Skeletal muscle tissue (tissue), 4 donors: Measurements from ENCODE around the gene DGLUCY. TPM values are rescaled to one million over a fixed set of nuclear protein-coding genes. Genes with fewer than 3 reads are reported as not detected.
"Not testable (repeated sequence)": the region's sequence is repeated elsewhere in the genome, so short reads cannot be mapped to it uniquely, and the experiment has no call there.

Experiments used
- H3K27ac ChIP-seq: one replicate; pipeline ENCODE4 v1.7.0; 2013; ENCODE audit warnings: mild to moderate bottlenecking, low read depth, low read length, inconsistent platforms
- H3K27me3 ChIP-seq, 3 donors: one replicate each; pipeline ENCODE4 v1.7.0; 2013; ENCODE audit warnings: low read length in 3 of 3; ENCODE audit not compliant: control insufficient read depth in 3 of 3, insufficient read depth in 3 of 3
- H3K36me3 ChIP-seq, 3 donors: one replicate each; pipeline ENCODE4 v1.7.0; 2013; ENCODE audit warnings: low read length in 3 of 3; ENCODE audit not compliant: control insufficient read depth in 3 of 3, insufficient read depth in 3 of 3
- H3K4me1 ChIP-seq, 3 donors: one replicate each; pipeline ENCODE4 v1.7.0; 2013; ENCODE audit warnings: low read length in 3 of 3, mild to moderate bottlenecking in 3 of 3; ENCODE audit not compliant: control insufficient read depth in 3 of 3, insufficient read depth in 3 of 3
- H3K4me3 ChIP-seq, 3 donors: one replicate each; pipeline ENCODE4 v1.7.0; 2013; ENCODE audit warnings: low read length in 3 of 3
- H3K9ac ChIP-seq, 3 donors: one replicate each; pipeline ENCODE4 v1.7.0; 2013; ENCODE audit warnings: low read length in 3 of 3, mild to moderate bottlenecking in 3 of 3, moderate library complexity in 2 of 3, low read depth in 1 of 3
- H3K9me3 ChIP-seq, 3 donors: one replicate each; pipeline ENCODE4 v1.7.0; 2013; ENCODE audit warnings: low read length in 3 of 3; ENCODE audit not compliant: control insufficient read depth in 3 of 3
- total RNA-seq: library from RNA; depleted of rRNA; stranded (reverse); fragments of >200 nt; gene quantifications from one replicate; pipeline ENCODE4 v1.2.3, GENCODE V29; 2014
- donor health status: Osteomylitis.

The DGLUCY gene
- total RNA-seq, 1 donor from 2014 or later, result 49.6 TPM

DNA sequence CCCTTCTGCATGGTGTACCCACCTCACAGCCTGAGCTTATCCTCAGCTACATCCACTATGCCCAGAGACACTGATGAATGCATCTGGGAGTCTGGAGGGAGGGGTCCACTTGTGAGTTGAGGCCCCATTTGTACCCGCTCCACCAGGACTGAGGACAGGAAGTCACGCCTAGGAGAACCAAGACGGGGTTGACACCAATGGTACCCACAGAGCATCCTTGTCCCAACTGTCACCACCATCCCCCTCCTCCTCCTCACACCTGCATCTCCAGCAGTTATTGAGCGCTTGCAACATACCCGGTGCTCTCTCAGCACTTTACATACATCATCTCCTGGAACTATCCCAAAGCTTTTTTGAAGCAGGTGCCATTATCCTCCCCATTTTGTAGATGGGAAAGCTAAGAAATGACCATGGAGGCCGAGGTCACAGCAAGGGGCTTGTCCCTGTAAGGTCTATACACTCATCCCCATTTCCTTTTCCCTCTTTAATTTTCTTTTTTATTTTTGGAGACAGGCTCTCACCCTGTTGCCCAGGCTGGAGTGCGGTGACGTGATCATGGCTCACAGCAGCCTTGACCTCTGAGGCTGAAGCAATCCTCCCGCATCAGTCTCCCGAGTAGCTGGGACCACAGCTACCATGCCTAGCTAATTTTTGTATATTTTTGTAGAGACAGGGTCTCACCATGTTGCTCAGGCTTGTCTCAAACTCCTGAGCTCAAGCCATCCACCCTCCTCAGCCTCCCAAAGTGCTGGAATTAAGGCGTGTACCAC, 31.7 kb downstream of the DGLUCY start:
- Histone ChIP-seq H3K9ac (no peak overlapping the region), H3K9me3 (no peaks in the 10 kb centered on the region), H3K4me3 (no peak overlapping the region), H3K27ac (no peak overlapping the region), H3K36me3 (peaks cover 18 to 22% (median 20%) of the 10 kb centered on the region in 3 donors), H3K27me3 (no peaks in the 10 kb centered on the region), H3K4me1 (peaks cover 16 to 33% (median 30%) of the 10 kb centered on the region in 3 donors)

GRCh38 chr14:91146661-91147060, 32.8 kb downstream of the DGLUCY start:
- Histone ChIP-seq H3K4me1 (peaks cover 16 to 33% (median 30%) of the 10 kb centered on the region in 3 donors), H3K27ac (no peak overlapping the region), H3K36me3 (peaks cover 18 to 22% (median 22%) of the 10 kb centered on the region in 3 donors), H3K27me3 (no peaks in the 10 kb centered on the region), H3K9ac (no peak overlapping the region), H3K9me3 (no peaks in the 10 kb centered on the region), H3K4me3 (no peak overlapping the region)

DNA sequence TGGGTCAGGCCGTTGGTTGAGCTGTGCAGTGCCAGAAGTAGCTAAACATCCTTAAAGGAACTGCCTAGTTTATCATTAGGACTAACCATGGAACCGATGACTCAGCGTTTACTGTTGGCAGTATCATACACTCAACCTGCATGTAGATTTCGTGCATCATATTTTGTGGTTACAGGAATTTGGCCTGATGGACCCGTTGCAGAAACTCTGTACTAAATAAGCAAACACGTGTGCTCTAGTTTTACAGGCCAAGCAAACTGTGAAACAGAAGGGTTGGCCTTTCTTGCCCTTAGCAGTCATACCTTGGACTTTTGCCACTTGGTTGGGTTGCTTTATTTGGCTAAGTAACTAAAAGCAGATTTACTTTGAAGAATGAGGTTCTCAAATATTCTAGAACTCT, 35.6 kb downstream of the DGLUCY start:
- Histone ChIP-seq H3K9ac (no peak overlapping the region), H3K4me3 (no peak overlapping the region), H3K27ac (peak overlapping the region; percentile 61), H3K36me3 (peaks cover 17 to 22% (median 21%) of the 10 kb centered on the region in 3 donors), H3K27me3 (no peaks in the 10 kb centered on the region), H3K9me3 (no peaks in the 10 kb centered on the region), H3K4me1 (peaks cover 16 to 20% (median 18%) of the 10 kb centered on the region in 3 donors)

DNA sequence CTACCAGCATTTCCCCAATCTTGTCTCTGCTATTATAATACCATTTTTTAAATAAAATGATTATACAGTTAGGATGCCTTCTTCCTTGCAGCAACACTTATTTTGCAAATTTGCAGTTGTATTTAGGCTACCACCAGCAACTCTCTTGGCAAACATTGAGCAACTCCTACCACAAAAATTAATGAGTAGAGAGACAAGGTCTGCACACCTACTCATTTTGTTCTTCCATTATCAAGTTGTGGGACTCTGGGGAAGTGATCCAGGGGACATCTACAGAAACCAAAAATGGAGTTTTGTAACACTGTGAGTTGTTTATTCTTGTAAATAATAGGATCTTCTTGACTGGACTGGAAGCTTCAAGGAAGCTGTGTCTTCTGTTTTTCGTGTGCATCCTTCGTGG, 38.6 kb downstream of the DGLUCY start:
- H3K9me3 ChIP-seq, result no peaks in the 10 kb centered on the region
- H3K27me3 ChIP-seq, result no peaks in the 10 kb centered on the region
- no peak overlapping the region for H3K4me3 ChIP-seq
- H3K27ac ChIP-seq, result no peak overlapping the region
- H3K36me3 ChIP-seq, result peaks cover 3 to 7% (median 6%) of the 10 kb centered on the region in 3 donors
- no peak overlapping the region for H3K9ac ChIP-seq
- H3K4me1 ChIP-seq, result peaks cover 32 to 41% (median 34%) of the 10 kb centered on the region in 3 donors

DNA sequence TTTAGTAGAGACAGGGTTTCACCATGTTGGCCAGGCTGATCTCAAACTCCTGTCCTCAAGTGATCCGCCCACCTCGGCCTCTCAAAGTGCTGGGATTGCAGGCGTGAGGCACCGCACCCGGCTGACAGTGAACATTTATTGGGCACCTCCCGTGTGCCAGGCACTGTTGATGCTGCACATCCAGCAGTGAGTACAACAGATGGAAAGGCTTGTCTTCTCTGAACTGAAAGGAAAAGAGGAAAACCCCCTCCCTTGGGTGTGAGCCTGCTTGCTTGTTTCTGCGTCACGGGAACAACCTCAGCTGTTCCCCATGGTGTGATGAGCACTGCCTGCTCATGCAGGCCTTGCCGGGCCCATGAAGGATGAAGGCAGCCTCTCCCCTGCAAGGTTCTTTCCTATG, 39.5 kb downstream of the DGLUCY start:
- no peak overlapping the region for H3K27ac ChIP-seq
- no peaks in the 10 kb centered on the region for H3K9me3 ChIP-seq
- no peak overlapping the region for H3K4me3 ChIP-seq
- peaks cover 7 to 13% (median 10%) of the 10 kb centered on the region in 3 donors for H3K36me3 ChIP-seq
- no peaks in the 10 kb centered on the region for H3K27me3 ChIP-seq
- no peak overlapping the region for H3K9ac ChIP-seq
- H3K4me1 ChIP-seq, result peaks cover 40 to 48% (median 42%) of the 10 kb centered on the region in 3 donors

GRCh38 chr14:91154851-91155625, 41.2 kb downstream of the DGLUCY start:
- Histone ChIP-seq H3K27ac (peak overlapping the region; percentile 59), H3K27me3 (no peaks in the 10 kb centered on the region), H3K36me3 (peaks cover 13 to 21% (median 15%) of the 10 kb centered on the region in 3 donors)

DNA sequence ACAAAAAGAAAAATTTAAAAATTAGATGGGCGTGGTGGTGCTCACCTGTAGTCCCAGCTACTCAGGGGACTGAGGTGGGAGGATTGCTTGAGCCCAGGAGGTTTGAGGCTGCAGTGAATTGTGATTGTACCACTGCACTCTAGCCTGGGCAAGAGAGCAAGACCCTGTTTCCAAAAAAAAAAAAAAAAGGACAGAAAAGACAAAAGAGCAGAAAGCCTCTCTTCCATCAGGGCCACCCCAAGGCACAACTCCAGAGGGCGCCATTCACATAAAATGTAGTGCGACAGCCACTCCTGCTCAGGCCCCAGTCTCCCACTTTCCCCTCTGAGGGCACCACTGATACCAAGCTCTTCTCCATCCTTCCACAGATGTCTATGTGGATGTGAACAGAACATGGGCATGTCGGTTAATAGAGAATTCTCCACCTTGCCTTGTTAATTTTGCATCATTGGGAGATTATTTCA, 41.8 kb downstream of the DGLUCY start:
- Histone ChIP-seq H3K27me3 (no peaks in the 10 kb centered on the region), H3K27ac (peak overlapping the region; percentile 59), H3K4me1 (peaks cover 39 to 50% (median 47%) of the 10 kb centered on the region in 3 donors), H3K9me3 (no peaks in the 10 kb centered on the region), H3K36me3 (peaks cover 19 to 26% (median 19%) of the 10 kb centered on the region in 3 donors), H3K4me3 (no peak overlapping the region), H3K9ac (peak overlapping the region in 1 of 3 donors; percentile 55)

More at GRCh38 chr14:91154851-91155625, 41.2 kb downstream of the DGLUCY start:
- H3K4me3 ChIP-seq, result no peak overlapping the region
- no peaks in the 10 kb centered on the region for H3K9me3 ChIP-seq
- H3K9ac ChIP-seq, result peak overlapping the region in 2 of 3 donors; percentile 55 to 57
- peaks cover 39 to 50% (median 46%) of the 10 kb centered on the region in 3 donors for H3K4me1 ChIP-seq

DNA sequence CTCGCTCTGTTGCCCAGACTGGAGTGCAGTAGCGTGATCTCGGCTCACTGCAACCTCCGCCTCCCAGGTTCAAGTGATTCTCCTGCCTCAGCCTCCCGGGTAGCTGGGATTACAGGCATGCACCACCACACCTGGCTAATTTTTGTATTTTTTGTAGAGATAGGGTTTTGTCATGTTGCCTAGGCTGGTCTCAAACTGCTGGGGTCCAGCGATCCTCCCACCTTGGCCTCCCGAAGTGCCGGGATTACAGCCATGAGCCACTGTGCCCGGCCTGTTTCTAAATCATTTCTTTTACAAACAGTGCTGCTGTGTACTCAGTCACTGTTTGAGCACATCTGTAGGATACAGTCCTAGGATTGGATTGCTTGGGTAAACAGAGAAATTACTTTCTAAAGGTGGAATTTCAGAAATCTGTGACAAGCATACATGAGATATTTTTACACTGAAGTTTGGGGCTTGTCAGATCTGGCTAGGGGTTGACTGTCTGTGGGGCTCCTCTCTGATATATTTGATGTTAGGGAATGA, 42.3 kb downstream of the DGLUCY start:
- Histone ChIP-seq H3K36me3 (peaks cover 22 to 27% (median 24%) of the 10 kb centered on the region in 3 donors), H3K4me1 (peaks cover 39 to 50% (median 47%) of the 10 kb centered on the region in 3 donors)
- not testable (repeated sequence) for H3K9me3 ChIP-seq, H3K27ac ChIP-seq, H3K9ac ChIP-seq, H3K27me3 ChIP-seq, H3K4me3 ChIP-seq

- not testable (repeated sequence) for H3K9ac ChIP-seq, H3K9me3 ChIP-seq, H3K27ac ChIP-seq, H3K27me3 ChIP-seq, H3K4me3 ChIP-seq
- Histone ChIP-seq H3K4me1 (peaks cover 39 to 51% (median 47%) of the 10 kb centered on the region in 3 donors), H3K36me3 (peaks cover 27 to 33% (median 30%) of the 10 kb centered on the region in 3 donors)
Measured at GRCh38 chr14:91156877-91157276, 43.0 kb downstream of the DGLUCY start.
